Measurements from ENCODE around the gene ZDHHC18.
A peak's percentile ranks its signal among the peaks of the same experiment; 100 is the strongest.

Gene ZDHHC18
- 88.6 to 126 reads per million in 2 donors for total RNA-seq

- peak; percentile 66 for DNase-seq
Observed at GRCh38 chr1:26826261-26827105, at the start of gene ZDHHC18. Gene ZDHHC18, plus strand, starts transcription at chr1:26826688. Its CDS starts 117 bp downstream, at chr1:26826805.

GRCh38 chr1:26779098-26779668 lies 47.3 kb upstream of the ZDHHC18 start:
- DNase-seq: no peak

GRCh38 chr1:26780344-26780957 lies 46.0 kb upstream of the ZDHHC18 start:
- no peak for DNase-seq

- DNase-seq: no peak
Observed at GRCh38 chr1:26781206-26781825, 45.2 kb upstream of the ZDHHC18 start.

GRCh38 chr1:26782521-26783212 lies 43.8 kb upstream of the ZDHHC18 start:
- DNase-seq: no peak

GRCh38 chr1:26783646-26784022 lies 42.9 kb upstream of the ZDHHC18 start:
- no peak for DNase-seq

GRCh38 chr1:26784023-26784871 lies 42.2 kb upstream of the ZDHHC18 start:
- DNase-seq: no peak

GRCh38 chr1:26784886-26785285 lies 41.6 kb upstream of the ZDHHC18 start:
- DNase-seq: no peak

- no peak for DNase-seq
Observed at GRCh38 chr1:26785611-26786436, 40.7 kb upstream of the ZDHHC18 start.

- DNase-seq: no peak
Observed at GRCh38 chr1:26786437-26787380, 39.8 kb upstream of the ZDHHC18 start.

GRCh38 chr1:26787381-26787705 lies 39.1 kb upstream of the ZDHHC18 start:
- DNase-seq: no peak

- DNase-seq: peak; percentile 78
Observed at GRCh38 chr1:26787706-26788514, 38.6 kb upstream of the ZDHHC18 start, which contains the start of gene PIGV. Gene PIGV, plus strand, starts transcription at chr1:26787950. Its CDS starts 2,866 bp downstream, at chr1:26790816.

- no peak for DNase-seq
Observed at GRCh38 chr1:26788515-26788785, 38.0 kb upstream of the ZDHHC18 start.

GRCh38 chr1:26788836-26789611 lies 37.5 kb upstream of the ZDHHC18 start:
- DNase-seq: peak; percentile 82

GRCh38 chr1:26789612-26789865 lies 36.9 kb upstream of the ZDHHC18 start:
- no peak for DNase-seq

- no peak for DNase-seq
Observed at GRCh38 chr1:26789931-26790330, 36.6 kb upstream of the ZDHHC18 start.

GRCh38 chr1:26790551-26790953 lies 35.9 kb upstream of the ZDHHC18 start:
- no peak for DNase-seq

GRCh38 chr1:26791148-26791547 lies 35.3 kb upstream of the ZDHHC18 start:
- DNase-seq: no peak

GRCh38 chr1:26791626-26792025 lies 34.9 kb upstream of the ZDHHC18 start:
- DNase-seq: no peak
